Peyer's patch (tissue), 4 donors: ENCODE results near the gene GAK.

ENCODE experiments used
- POLR2A ChIP-seq, 2 donors: fragments of 450-650 bp; IDR thresholded peaks; one replicate each; pipeline ENCODE4 v1.5.1; 2017; ENCODE audit warnings: antibody characterized with exemption in 2 of 2, mild to moderate bottlenecking in 2 of 2, moderate library complexity in 2 of 2
- TF ChIP-seq, protein P1 (sequence below), 6 experiments: fragments of 450-650 bp in 4 of 6; fragments of 200-600 bp in 2 of 6; sonication (generic) in 1 of 6; IDR thresholded peaks; one replicate each; pipeline ENCODE4 v1.5.1; 2017 to 2019; ENCODE audit warnings: antibody characterized with exemption in 6 of 6, mild to moderate bottlenecking in 3 of 6, moderate library complexity in 1 of 6

DNA sequence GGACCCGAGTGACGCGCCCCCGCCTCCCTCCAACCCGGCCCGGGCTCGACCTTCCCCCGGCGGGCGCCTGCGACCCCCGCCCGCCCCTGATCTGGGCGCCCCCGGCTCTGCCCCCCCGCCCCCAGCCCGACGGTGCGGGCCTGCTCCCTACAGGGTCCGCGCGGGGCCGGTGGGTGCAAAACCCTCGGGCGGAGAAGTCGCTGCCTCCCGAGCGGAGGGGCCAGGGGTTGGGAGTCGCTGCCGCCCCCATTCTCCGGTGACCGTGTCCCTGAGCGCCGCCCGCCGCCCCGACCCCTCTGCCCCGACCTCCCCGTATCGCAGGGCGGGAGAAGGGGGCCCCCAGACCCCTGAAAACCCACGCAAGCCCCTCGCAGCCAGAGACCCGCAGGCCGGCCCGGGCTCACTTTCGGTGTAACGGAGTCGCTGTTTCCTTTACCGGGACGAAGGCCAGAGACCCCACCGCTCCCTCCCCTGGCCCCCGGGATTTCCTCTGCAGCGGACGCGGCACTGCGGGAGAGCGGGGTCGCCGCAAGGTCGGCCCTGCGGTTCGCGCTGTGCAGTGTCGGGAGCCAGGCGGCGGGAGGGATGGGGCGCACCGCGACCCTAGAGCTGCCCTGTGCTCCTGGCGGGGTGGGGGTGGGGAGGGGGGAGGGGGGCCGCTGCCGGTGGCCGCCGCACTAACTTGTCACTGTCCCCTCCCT, 105.5 kb downstream of the GAK start:
- TF ChIP-seq, protein P1, sequence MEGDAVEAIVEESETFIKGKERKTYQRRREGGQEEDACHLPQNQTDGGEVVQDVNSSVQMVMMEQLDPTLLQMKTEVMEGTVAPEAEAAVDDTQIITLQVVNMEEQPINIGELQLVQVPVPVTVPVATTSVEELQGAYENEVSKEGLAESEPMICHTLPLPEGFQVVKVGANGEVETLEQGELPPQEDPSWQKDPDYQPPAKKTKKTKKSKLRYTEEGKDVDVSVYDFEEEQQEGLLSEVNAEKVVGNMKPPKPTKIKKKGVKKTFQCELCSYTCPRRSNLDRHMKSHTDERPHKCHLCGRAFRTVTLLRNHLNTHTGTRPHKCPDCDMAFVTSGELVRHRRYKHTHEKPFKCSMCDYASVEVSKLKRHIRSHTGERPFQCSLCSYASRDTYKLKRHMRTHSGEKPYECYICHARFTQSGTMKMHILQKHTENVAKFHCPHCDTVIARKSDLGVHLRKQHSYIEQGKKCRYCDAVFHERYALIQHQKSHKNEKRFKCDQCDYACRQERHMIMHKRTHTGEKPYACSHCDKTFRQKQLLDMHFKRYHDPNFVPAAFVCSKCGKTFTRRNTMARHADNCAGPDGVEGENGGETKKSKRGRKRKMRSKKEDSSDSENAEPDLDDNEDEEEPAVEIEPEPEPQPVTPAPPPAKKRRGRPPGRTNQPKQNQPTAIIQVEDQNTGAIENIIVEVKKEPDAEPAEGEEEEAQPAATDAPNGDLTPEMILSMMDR (IDR thresholded peaks at IDR 0.05): no peak
- no peak for TF ChIP-seq POLR2A (IDR thresholded peaks at IDR 0.05)
